PC-3 (cell line): ENCODE data around the gene CACNA1A. TPM values are rescaled to one million over a fixed set of nuclear protein-coding genes. Genes with fewer than 3 reads are reported as not detected.

Experiments
- ATAC-seq: fragments of 200-7000 bp; cut with Tn5 transposase; 2 replicates; pipeline ENCODE4 v1.9.1; 2020; ENCODE audit warnings: mild to moderate bottlenecking, moderate library complexity
- BruUV-seq: library from RNA; stranded (reverse); fragments of 400-500 nt; replicated peaks from 2 replicates; lab custom pipeline; 2021; lab: Mats Ljungman, UMichigan
- CTCF ChIA-PET: fragments of 300-600 bp; sonication (Branson Sonifier 250); formaldehyde crosslinking; loops from one replicate; lab custom pipeline; 2022; ENCODE audit warnings: antibody characterized with exemption; lab: Charles Lee
- POLR2A ChIA-PET: fragments of 300-600 bp; sonication (Branson Sonifier 250); formaldehyde crosslinking; loops from one replicate; lab custom pipeline; 2022; ENCODE audit warnings: antibody characterized with exemption; ENCODE audit not compliant: unreplicated experiment; lab: Charles Lee
- DNase-seq: peaks from one replicate; pipeline ENCODE4 v3.0.0-alpha.2; 2015
- H2AFZ ChIP-seq: fragments of 300-600 bp; sonication (generic); 2 replicates; pipeline ENCODE4 v1.6.0; 2016; ENCODE audit warnings: antibody characterized with exemption, low read length
- H3F3A ChIP-seq: fragments of 300-600 bp; sonication (generic); one replicate; pipeline ENCODE4 v1.6.0; 2017; ENCODE audit warnings: antibody characterized with exemption, low read length, control low read depth, mild to moderate bottlenecking; ENCODE audit not compliant: unreplicated experiment
- H3K27ac ChIP-seq: fragments of 300-600 bp; sonication (generic); 2 replicates; pipeline ENCODE4 v1.5.1; 2016; ENCODE audit warnings: mild to moderate bottlenecking, low read length
- H3K27me3 ChIP-seq: fragments of 300-600 bp; sonication (generic); 2 replicates; pipeline ENCODE4 v1.6.1; 2016; ENCODE audit warnings: low read length, mixed read lengths
- H3K36me3 ChIP-seq: fragments of 300-600 bp; sonication (generic); 2 replicates; pipeline ENCODE4 v1.6.1; 2016; ENCODE audit warnings: low read depth, mixed run types, low read length, mixed read lengths
- H3K4me1 ChIP-seq: fragments of 300-600 bp; sonication (generic); 2 replicates; pipeline ENCODE4 v1.5.1; 2016; ENCODE audit warnings: low read length; ENCODE audit not compliant: insufficient read depth
- H3K4me2 ChIP-seq: fragments of 300-600 bp; sonication (generic); 2 replicates; pipeline ENCODE4 v1.6.0; 2016; ENCODE audit warnings: low read length
- H3K4me3 ChIP-seq: fragments of 300-600 bp; sonication (generic); 2 replicates; pipeline ENCODE4 v1.5.1; 2016; ENCODE audit warnings: mild to moderate bottlenecking, low read length, mixed read lengths
- H3K79me2 ChIP-seq: fragments of 300-600 bp; sonication (generic); 2 replicates; pipeline ENCODE4 v1.6.1; 2017; ENCODE audit warnings: low read length, mixed read lengths
- H3K9ac ChIP-seq: fragments of 300-600 bp; sonication (generic); 2 replicates; pipeline ENCODE4 v1.6.0; 2016; ENCODE audit warnings: mild to moderate bottlenecking, low read length
- H3K9me2 ChIP-seq: fragments of 300-600 bp; sonication (generic); replicated peaks from 2 replicates; pipeline ENCODE4 v1.6.1; 2016; ENCODE audit warnings: mixed run types, low read length, mixed read lengths
- H3K9me3 ChIP-seq: fragments of 300-600 bp; sonication (generic); 2 replicates; pipeline ENCODE4 v1.6.1; 2016; ENCODE audit warnings: low read length, mixed read lengths
- H4K20me1 ChIP-seq: fragments of 300-600 bp; sonication (generic); 2 replicates; pipeline ENCODE4 v1.6.1; 2016; ENCODE audit warnings: low read length, mixed read lengths
- CTCF ChIP-seq: fragments of 300-600 bp; sonication (generic); conservative IDR thresholded peaks from 2 replicates; pipeline ENCODE4 v1.5.1; 2017; ENCODE audit warnings: antibody characterized with exemption, low read depth, mild to moderate bottlenecking, low read length
- EZH2 ChIP-seq: fragments of 300-600 bp; sonication (generic); IDR thresholded peaks from one replicate; pipeline ENCODE4 v1.6.1; 2017; ENCODE audit warnings: antibody characterized with exemption, mild to moderate bottlenecking, low read length; ENCODE audit not compliant: unreplicated experiment
- EZH2phosphoT487 ChIP-seq: fragments of 300-600 bp; sonication (generic); IDR thresholded peaks from 2 replicates; pipeline ENCODE4 v1.6.1; 2018; ENCODE audit warnings: mild to moderate bottlenecking, antibody characterized with exemption, low read length, borderline replicate concordance
- intact Hi-C: fragments of 100-400 bp; cut with micrococcal nuclease; formaldehyde crosslinking; loops from 2 replicates; pipeline ENCODE4 v1.9.0; 2023
- total RNA-seq: library from RNA; depleted of rRNA; stranded (reverse); fragments of >200 nt; gene quantifications from 2 replicates; pipeline ENCODE4 v1.2.3, GENCODE V29; 2014

The CACNA1A gene
- total RNA-seq, 1 experiment from 2014 or later, result 0.62 TPM

DNA sequence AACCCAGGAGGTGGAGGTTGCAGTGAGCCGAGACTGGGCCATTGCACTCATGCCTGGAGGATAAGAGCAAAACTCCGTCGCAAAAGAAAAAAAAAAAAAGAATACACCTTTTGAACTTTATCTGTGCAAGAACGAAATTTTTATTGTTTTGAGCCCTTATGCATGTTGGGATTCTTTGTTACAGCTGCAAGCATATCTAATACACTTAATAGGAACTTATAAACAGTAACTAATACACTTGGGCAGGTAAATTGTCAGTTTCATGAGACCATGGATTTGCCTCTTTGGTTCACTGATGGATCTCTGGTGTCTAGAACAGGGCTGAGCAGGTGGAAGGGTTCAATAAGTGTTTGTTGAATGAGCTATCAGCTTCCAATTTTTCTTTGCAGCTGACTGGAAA, 108.1 kb downstream of the CACNA1A start:
- H3F3A ChIP-seq, result peaks cover 11% of the 10 kb centered on the region
- peaks cover 37% of the 10 kb centered on the region for H3K4me1 ChIP-seq
- H3K9me3 ChIP-seq, result no peaks in the 10 kb centered on the region
- peak overlapping the region; percentile 15; the same call in 1 of the 2 replicates for H3K4me3 ChIP-seq
- no peaks in the 10 kb centered on the region for H3K27me3 ChIP-seq
- DNase-seq (no peak), ATAC-seq (no peak)
- no peaks in the 10 kb centered on the region for H4K20me1 ChIP-seq
- H3K9ac ChIP-seq, result peak overlapping the region; percentile 85
- H2AFZ ChIP-seq, result 0 out of 2 replicates have a peak overlapping the region, but pooled peaks have one; percentile 8
- CTCF ChIA-PET, result interaction anchor here (0.7 to 0.8 kb wide), 2 partner anchors 31 to 191 kb away, joined by 3 read pairs; no protein-coding TSS in a partner anchor
- intact Hi-C loops, result loop anchor here (2.0 kb wide), 1 partner anchor 33 kb away; no protein-coding TSS in a partner anchor
- POLR2A ChIA-PET, result no interaction called here
- H3K9me2 ChIP-seq, result no peaks in the 10 kb centered on the region
- no peak for TF ChIP-seq CTCF
- TF ChIP-seq EZH2phosphoT487, result no peak
- TF ChIP-seq EZH2, result no peak
- H3K4me2 ChIP-seq, result peak overlapping the region; percentile 76
- no peaks in the 10 kb centered on the region for H3K79me2 ChIP-seq
- H3K27ac ChIP-seq, result peak overlapping the region; percentile 94
- no peaks in the 10 kb centered on the region for H3K36me3 ChIP-seq
- BruUV-seq, result no TSS peak

DNA sequence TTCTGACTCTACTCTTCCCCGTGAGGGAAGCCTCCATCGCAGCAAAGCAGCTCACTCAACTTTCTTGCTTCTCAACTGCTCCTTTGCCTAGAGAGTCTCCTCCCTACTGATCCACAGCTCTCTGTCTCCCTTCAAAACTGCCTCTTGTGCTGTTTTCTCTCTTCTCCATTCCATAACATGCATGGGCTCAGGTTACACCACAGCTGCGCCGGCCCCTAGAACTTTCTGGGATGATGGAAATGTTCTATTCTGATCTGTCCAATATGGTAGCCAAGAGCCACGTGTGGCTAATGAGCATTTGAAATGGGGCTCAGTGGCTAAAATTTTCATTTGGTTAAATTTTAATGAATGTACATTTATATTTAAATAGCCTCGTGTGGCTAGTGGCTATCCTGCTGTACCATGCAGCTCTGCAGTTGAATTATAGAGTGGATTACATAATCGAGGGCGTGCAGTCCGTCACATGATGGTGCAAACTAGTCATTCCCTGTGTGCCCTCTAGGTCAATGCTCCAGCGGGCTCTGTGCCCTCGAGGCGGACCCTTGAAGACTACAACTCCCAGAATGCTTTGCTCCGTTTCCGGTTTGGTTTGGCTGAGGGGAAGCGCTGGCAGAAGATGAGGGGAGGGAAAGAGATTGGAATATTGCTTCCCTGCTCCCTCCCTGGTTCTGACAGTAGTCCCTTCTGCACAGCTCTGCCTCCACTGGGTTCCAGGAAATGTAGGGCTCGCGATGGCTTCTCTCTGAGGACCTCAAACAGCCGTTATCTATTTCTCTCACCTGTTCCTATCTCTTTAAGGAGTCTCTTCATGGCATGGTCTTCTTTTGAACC, 109.8 kb downstream of the CACNA1A start:
- Histone ChIP-seq H4K20me1 (no peaks in the 10 kb centered on the region), H3K9ac (no peak overlapping the region), H3K4me1 (peaks cover 31% of the 10 kb centered on the region), H3F3A (peaks cover 11% of the 10 kb centered on the region), H3K79me2 (no peaks in the 10 kb centered on the region), H2AFZ (no peak overlapping the region), H3K27me3 (no peaks in the 10 kb centered on the region), H3K36me3 (no peaks in the 10 kb centered on the region), H3K9me3 (no peaks in the 10 kb centered on the region), H3K4me2 (no peak overlapping the region), H3K4me3 (no peak overlapping the region), H3K27ac (no peak overlapping the region), H3K9me2 (no peaks in the 10 kb centered on the region)
- intact Hi-C loops, result no loop called here
- DNase-seq, result peak; percentile 54
- POLR2A ChIA-PET, result no interaction called here
- CTCF ChIA-PET, result no interaction called here
- no peak for ATAC-seq
- no TSS peak for BruUV-seq
- TF ChIP-seq EZH2phosphoT487 (no peak), CTCF (no peak), EZH2 (no peak)

DNA sequence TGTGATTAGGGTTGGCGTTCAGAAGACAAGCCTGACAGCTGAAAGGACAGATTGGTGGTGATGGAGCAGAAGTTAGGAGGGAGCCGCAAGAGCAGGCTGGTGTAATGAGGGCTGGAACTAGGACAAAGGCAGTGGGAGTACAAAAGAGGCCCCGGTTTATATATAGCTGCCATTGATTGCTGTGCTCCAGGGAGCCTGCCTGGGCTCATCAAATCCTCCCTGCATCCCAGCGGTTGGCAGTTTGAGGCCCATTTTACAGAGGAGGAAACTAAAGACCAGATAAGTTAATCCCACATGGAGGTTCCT, 123.7 kb downstream of the CACNA1A start:
- no peak for DNase-seq

More for the DNA sequence above, 123.7 kb downstream of the CACNA1A start:
- Histone ChIP-seq H3K9ac (no peak overlapping the region), H3K79me2 (no peaks in the 10 kb centered on the region), H3K27me3 (no peaks in the 10 kb centered on the region; the same call in 1 of the 2 replicates), H3F3A (no peaks in the 10 kb centered on the region), H3K36me3 (no peaks in the 10 kb centered on the region), H3K4me1 (no peaks in the 10 kb centered on the region), H3K9me3 (no peaks in the 10 kb centered on the region), H3K4me2 (no peak overlapping the region), H4K20me1 (no peaks in the 10 kb centered on the region), H3K4me3 (no peak overlapping the region), H3K27ac (no peak overlapping the region), H3K9me2 (no peaks in the 10 kb centered on the region), H2AFZ (no peak overlapping the region)
- no peak for ATAC-seq
- BruUV-seq, result no TSS peak
- ChIA-PET POLR2A (no interaction called here), CTCF (interaction anchor here (0.6 kb wide), 1 partner anchor 137 kb away, joined by 3 read pairs; no protein-coding TSS in a partner anchor)
- TF ChIP-seq EZH2 (no peak), EZH2phosphoT487 (no peak), CTCF (no peak)
- intact Hi-C loops, result no loop called here
